ENCODE measurements around the gene UNC13C.

Gene UNC13C

DNA sequence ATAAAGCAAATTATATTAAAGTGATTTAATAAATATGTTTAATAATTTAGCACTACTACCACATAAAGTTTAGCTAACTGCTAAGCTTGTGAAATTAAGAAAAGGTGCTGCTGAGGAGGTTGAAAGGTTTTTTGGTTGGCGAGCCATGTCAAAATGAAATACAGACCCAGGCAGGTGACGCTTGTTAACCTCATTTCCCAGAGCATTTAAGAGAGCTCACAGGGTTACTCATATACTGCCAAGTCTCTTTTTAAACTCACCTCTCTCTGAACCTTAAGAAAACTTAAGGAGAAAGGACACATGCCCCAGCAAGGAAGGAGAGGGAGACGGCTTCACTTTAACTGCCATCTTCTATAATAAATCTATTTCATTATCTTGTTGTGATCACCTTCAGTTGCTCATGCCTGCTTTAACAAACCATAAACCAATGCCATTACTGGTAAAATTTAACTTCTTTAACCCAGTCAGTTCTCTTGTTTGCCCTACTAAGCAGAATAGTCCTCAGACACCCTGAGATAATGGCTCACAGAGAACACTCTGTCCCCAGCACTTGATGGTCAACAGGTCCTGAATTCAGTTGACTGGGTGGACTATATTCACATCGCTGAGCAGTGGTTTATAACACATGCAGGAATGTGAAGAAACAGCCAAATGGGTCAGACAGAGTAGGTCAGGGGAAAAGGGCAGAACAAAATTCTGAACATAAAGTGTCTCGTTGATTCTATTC lies 540.1 kb downstream of the UNC13C start:
- no peaks in the 10 kb centered on the region for H3K9me3 ChIP-seq (ENCODE audit: insufficient read depth, low read depth, low read length)
- no peaks in the 10 kb centered on the region for H3K79me1 ChIP-seq (ENCODE audit: low read length)
- no peak overlapping the region for H3K9ac ChIP-seq (ENCODE audit: low read length)
- H2AK5ac ChIP-seq (ENCODE audit: low read length) = no peak overlapping the region
- H3K18ac ChIP-seq (ENCODE audit: low read length) = no peak overlapping the region
- H3K36me3 ChIP-seq (ENCODE audit: control insufficient read depth in 1 of 2, insufficient read depth in 2 of 2, low read length in 2 of 2) = no peaks in the 10 kb centered on the region
- no peak overlapping the region for H3K4me2 ChIP-seq (ENCODE audit: low read length)
- no peak overlapping the region for H4K91ac ChIP-seq (ENCODE audit: low read depth, low read length)
- WGBS (ENCODE audit: extremely low coverage, insufficient coverage, insufficient read length) = no CpG with 5 or more reads among the region's 5 CpGs
- H3K4ac ChIP-seq (ENCODE audit: low read depth, low read length) = no peak overlapping the region
- H2BK120ac ChIP-seq (ENCODE audit: insufficient read depth, low read length, poor library complexity) = no peak overlapping the region
- H3K4me1 ChIP-seq (ENCODE audit: control insufficient read depth in 1 of 2, insufficient read depth in 2 of 2, low read length in 2 of 2) = no peaks in the 10 kb centered on the region
- H3K23ac ChIP-seq (ENCODE audit: low read length) = no peak overlapping the region
- H3K79me2 ChIP-seq (ENCODE audit: control insufficient read depth, insufficient read depth, low read length, poor library complexity) = no peaks in the 10 kb centered on the region
- DNase-seq = no peak
- no peak overlapping the region for H3K14ac ChIP-seq (ENCODE audit: low read length)
- H3K27me3 ChIP-seq (ENCODE audit: insufficient read depth, low read length) = no peaks in the 10 kb centered on the region
- no peak overlapping the region for H2AFZ ChIP-seq (ENCODE audit: insufficient read depth, low read length, poor library complexity)
- no peak overlapping the region for H4K12ac ChIP-seq (ENCODE audit: low read depth, low read length)
- no peak overlapping the region for H3K27ac ChIP-seq (ENCODE audit: low read depth, low read length)
- no peak overlapping the region for H4K8ac ChIP-seq (ENCODE audit: low read depth, low read length)
- H2BK12ac ChIP-seq (ENCODE audit: low read length) = no peak overlapping the region
- no peak overlapping the region for H3K4me3 ChIP-seq (ENCODE audit: low read depth, low read length)
- no peak overlapping the region for H2BK5ac ChIP-seq (ENCODE audit: low read depth, low read length, poor library complexity)

- no peak overlapping the region for H3K18ac ChIP-seq (ENCODE audit: low read length)
- no peak overlapping the region for H2AK5ac ChIP-seq (ENCODE audit: low read length)
- no peak overlapping the region for H2BK120ac ChIP-seq (ENCODE audit: insufficient read depth, low read length, poor library complexity)
- H2BK5ac ChIP-seq (ENCODE audit: low read depth, low read length, poor library complexity) = no peak overlapping the region
- H4K91ac ChIP-seq (ENCODE audit: low read depth, low read length) = no peak overlapping the region
- H3K4me1 ChIP-seq (ENCODE audit: control insufficient read depth in 1 of 2, insufficient read depth in 2 of 2, low read length in 2 of 2) = no peaks in the 10 kb centered on the region
- no peak overlapping the region for H2BK12ac ChIP-seq (ENCODE audit: low read length)
- H4K12ac ChIP-seq (ENCODE audit: low read depth, low read length) = no peak overlapping the region
- H3K4me2 ChIP-seq (ENCODE audit: low read length) = no peak overlapping the region
- WGBS (ENCODE audit: extremely low coverage, insufficient coverage, insufficient read length) = 100% methylated on average over 1 of the region's 5 CpGs
- no peak overlapping the region for H4K8ac ChIP-seq (ENCODE audit: low read depth, low read length)
- H3K27ac ChIP-seq (ENCODE audit: low read depth, low read length) = no peak overlapping the region
- no peak for DNase-seq
- no peaks in the 10 kb centered on the region for H3K27me3 ChIP-seq (ENCODE audit: insufficient read depth, low read length)
- H3K9ac ChIP-seq (ENCODE audit: low read length) = no peak overlapping the region
- no peak overlapping the region for H3K14ac ChIP-seq (ENCODE audit: low read length)
- no peak overlapping the region for H3K4me3 ChIP-seq (ENCODE audit: low read depth, low read length)
- no peak overlapping the region for H3K4ac ChIP-seq (ENCODE audit: low read depth, low read length)
- H3K79me2 ChIP-seq (ENCODE audit: control insufficient read depth, insufficient read depth, low read length, poor library complexity) = no peaks in the 10 kb centered on the region
- H3K23ac ChIP-seq (ENCODE audit: low read length) = no peak overlapping the region
- H2AFZ ChIP-seq (ENCODE audit: insufficient read depth, low read length, poor library complexity) = no peak overlapping the region
- no peaks in the 10 kb centered on the region for H3K36me3 ChIP-seq (ENCODE audit: control insufficient read depth in 1 of 2, insufficient read depth in 2 of 2, low read length in 2 of 2)
- H3K9me3 ChIP-seq (ENCODE audit: insufficient read depth, low read depth, low read length) = no peaks in the 10 kb centered on the region
- H3K79me1 ChIP-seq (ENCODE audit: low read length) = no peaks in the 10 kb centered on the region
These were observed 541.3 kb downstream of the UNC13C start for GRCh38 chr15:54519577-54519976.

GRCh38 chr15:54520616-54521015 lies 542.4 kb downstream of the UNC13C start:
- no CpG with 5 or more reads among the region's 1 CpG for WGBS (ENCODE audit: extremely low coverage, insufficient coverage, insufficient read length)
- no peak overlapping the region for H2AFZ ChIP-seq (ENCODE audit: insufficient read depth, low read length, poor library complexity)
- no peak overlapping the region for H3K14ac ChIP-seq (ENCODE audit: low read length)
- H2BK5ac ChIP-seq (ENCODE audit: low read depth, low read length, poor library complexity) = no peak overlapping the region
- H3K4ac ChIP-seq (ENCODE audit: low read depth, low read length) = no peak overlapping the region
- H2AK5ac ChIP-seq (ENCODE audit: low read length) = no peak overlapping the region
- no peaks in the 10 kb centered on the region for H3K79me1 ChIP-seq (ENCODE audit: low read length)
- no peak overlapping the region for H3K23ac ChIP-seq (ENCODE audit: low read length)
- H3K4me2 ChIP-seq (ENCODE audit: low read length) = no peak overlapping the region
- H3K9me3 ChIP-seq (ENCODE audit: insufficient read depth, low read depth, low read length) = no peaks in the 10 kb centered on the region
- H3K9ac ChIP-seq (ENCODE audit: low read length) = no peak overlapping the region
- no peaks in the 10 kb centered on the region for H3K36me3 ChIP-seq (ENCODE audit: control insufficient read depth in 1 of 2, insufficient read depth in 2 of 2, low read length in 2 of 2)
- no peak overlapping the region for H3K4me3 ChIP-seq (ENCODE audit: low read depth, low read length)
- H3K18ac ChIP-seq (ENCODE audit: low read length) = no peak overlapping the region
- H2BK12ac ChIP-seq (ENCODE audit: low read length) = no peak overlapping the region
- DNase-seq = no peak
- no peak overlapping the region for H4K91ac ChIP-seq (ENCODE audit: low read depth, low read length)
- H3K27me3 ChIP-seq (ENCODE audit: insufficient read depth, low read length) = no peaks in the 10 kb centered on the region
- H4K12ac ChIP-seq (ENCODE audit: low read depth, low read length) = no peak overlapping the region
- H3K4me1 ChIP-seq (ENCODE audit: control insufficient read depth in 1 of 2, insufficient read depth in 2 of 2, low read length in 2 of 2) = no peaks in the 10 kb centered on the region
- H2BK120ac ChIP-seq (ENCODE audit: insufficient read depth, low read length, poor library complexity) = no peak overlapping the region
- H3K79me2 ChIP-seq (ENCODE audit: control insufficient read depth, insufficient read depth, low read length, poor library complexity) = no peaks in the 10 kb centered on the region
- no peak overlapping the region for H3K27ac ChIP-seq (ENCODE audit: low read depth, low read length)
- H4K8ac ChIP-seq (ENCODE audit: low read depth, low read length) = no peak overlapping the region

- Histone ChIP-seq H4K8ac (ENCODE audit: low read depth, low read length) (no peak overlapping the region), H3K27ac (ENCODE audit: low read depth, low read length) (no peak overlapping the region), H3K4me2 (ENCODE audit: low read length) (no peak overlapping the region), H3K18ac (ENCODE audit: low read length) (no peak overlapping the region), H3K79me1 (ENCODE audit: low read length) (no peaks in the 10 kb centered on the region), H2BK5ac (ENCODE audit: low read depth, low read length, poor library complexity) (no peak overlapping the region), H3K79me2 (ENCODE audit: control insufficient read depth, insufficient read depth, low read length, poor library complexity) (no peaks in the 10 kb centered on the region), H3K9me3 (ENCODE audit: insufficient read depth, low read depth, low read length) (no peaks in the 10 kb centered on the region), H4K12ac (ENCODE audit: low read depth, low read length) (no peak overlapping the region), H2AFZ (ENCODE audit: insufficient read depth, low read length, poor library complexity) (no peak overlapping the region), H3K4me3 (ENCODE audit: low read depth, low read length) (no peak overlapping the region), H3K27me3 (ENCODE audit: insufficient read depth, low read length) (no peaks in the 10 kb centered on the region), H3K9ac (ENCODE audit: low read length) (no peak overlapping the region), H3K36me3 (ENCODE audit: control insufficient read depth in 1 of 2, insufficient read depth in 2 of 2, low read length in 2 of 2) (no peaks in the 10 kb centered on the region), H2AK5ac (ENCODE audit: low read length) (no peak overlapping the region), H3K4me1 (ENCODE audit: control insufficient read depth in 1 of 2, insufficient read depth in 2 of 2, low read length in 2 of 2) (no peaks in the 10 kb centered on the region), H2BK120ac (ENCODE audit: insufficient read depth, low read length, poor library complexity) (no peak overlapping the region), H2BK12ac (ENCODE audit: low read length) (no peak overlapping the region), H3K23ac (ENCODE audit: low read length) (no peak overlapping the region), H4K91ac (ENCODE audit: low read depth, low read length) (no peak overlapping the region), H3K4ac (ENCODE audit: low read depth, low read length) (no peak overlapping the region), H3K14ac (ENCODE audit: low read length) (no peak overlapping the region)
- WGBS (ENCODE audit: extremely low coverage, insufficient coverage, insufficient read length) = no CpG with 5 or more reads among the region's 2 CpGs
- no peak for DNase-seq
These were observed 543.0 kb downstream of the UNC13C start for GRCh38 chr15:54521206-54521605.

Measured in trophoblast cell (in vitro differentiated cells and primary cell).